Renal pelvis (tissue), 1 donor: Measurements from ENCODE around the gene SORL1-AS1.

Source experiments
- DNase-seq: peaks from one replicate; pipeline ENCODE4 v3.0.0-alpha.2; 2013

The SORL1-AS1 gene

DNA sequence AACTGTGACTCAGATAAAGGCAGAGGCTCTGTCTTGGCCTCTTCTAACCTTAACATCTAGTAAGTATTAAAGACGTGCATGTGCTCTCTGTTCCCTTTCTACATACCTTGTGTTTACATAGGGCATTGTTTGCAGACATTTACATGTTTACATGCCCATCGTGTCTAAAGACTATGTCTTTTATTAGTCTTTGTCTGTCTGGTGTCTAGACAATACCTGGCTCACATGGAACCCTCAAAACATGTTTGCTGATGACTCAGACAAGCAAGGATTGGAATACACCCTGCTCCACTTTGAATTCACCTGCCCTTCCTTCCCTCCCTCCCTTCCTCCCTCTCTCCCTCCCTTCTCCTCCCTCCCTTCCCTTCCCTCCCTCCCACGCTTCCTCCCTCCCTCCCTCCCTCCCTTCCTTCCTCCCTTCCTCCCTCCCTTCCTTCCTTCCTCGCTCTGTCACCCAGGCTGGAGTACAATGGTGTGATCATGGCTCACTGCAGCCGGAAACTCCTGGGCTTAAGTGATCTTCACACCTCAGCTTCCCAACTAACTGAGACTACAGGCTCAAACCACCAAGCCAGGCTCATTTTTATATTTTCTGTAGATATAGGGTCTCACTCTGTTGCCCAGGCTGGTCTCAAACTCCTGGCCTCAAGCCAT is 23.7 kb upstream of the SORL1-AS1 start:
- DNase-seq: no peak

DNA sequence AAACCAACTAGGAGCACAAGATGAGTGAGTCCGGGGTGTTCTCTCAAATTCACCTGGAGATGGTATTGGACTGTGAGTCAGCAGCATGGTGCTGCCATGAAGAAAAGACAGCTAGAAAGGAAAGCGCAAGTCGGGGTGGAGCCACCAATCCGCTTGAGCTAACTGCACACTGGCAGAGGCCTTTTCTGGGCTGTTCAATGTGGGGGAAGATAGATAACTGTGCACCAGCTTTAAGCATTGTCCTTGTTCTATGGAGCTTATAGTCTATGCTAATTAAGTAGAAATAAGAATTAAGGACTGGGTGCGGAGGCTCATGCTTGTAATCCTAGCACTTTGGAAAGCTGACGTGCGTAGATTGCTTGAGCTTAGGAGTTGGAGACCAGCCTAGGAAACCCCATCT is 21.9 kb upstream of the SORL1-AS1 start:
- no peak for DNase-seq

DNA sequence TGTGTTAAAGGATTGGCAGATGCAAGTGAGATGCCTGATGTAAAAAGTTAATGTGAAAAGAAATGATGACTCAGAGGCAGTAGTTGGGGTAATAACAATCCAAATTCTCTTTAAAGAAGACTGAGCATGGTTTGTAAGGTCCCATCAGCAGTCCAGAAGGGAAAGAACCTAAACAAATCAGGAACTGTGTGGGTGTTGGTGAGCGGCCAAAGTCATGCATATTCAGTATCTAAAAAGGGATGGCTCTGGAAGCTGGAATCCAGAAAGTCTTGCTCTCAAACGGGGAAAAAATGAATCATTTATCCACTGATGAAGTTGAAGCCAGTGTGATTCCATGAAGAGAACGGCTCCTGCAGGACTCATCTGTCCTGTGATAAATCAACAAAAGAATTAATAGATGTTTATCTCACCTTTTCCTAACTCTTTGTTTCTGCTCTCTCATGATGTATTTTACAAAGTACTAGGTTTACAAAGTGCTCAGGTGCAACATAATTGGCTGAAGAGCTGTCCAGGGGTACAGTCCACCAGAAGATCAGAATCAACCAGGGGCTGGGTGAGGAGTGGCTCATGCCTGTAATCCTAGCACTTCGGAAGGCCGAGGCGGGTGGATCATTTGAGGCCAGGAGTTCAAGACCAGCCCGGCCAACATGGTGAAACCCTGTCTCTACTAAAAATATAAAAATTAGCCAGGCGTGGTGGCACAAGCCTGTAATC is 20.5 kb upstream of the SORL1-AS1 start:
- DNase-seq: no peak

DNA sequence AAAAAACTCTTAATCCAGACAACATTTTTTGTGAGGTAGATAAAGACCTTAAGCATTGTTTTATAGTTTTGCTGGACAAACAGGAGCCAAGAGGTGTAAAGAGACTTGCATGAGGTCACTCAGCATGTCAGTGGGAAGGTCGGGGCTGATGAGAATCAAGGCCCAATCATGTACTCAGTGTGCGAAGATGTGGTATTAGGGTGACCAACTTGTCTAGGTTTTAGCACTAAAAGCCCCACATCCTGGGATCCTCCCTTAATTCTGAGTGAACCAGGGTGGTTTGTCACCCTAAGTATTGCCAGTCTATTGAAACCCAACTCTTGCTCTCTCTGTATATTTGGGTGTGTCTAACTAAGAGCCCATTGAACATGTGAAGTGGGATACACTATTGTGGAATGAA is 19.5 kb upstream of the SORL1-AS1 start:
- no peak for DNase-seq

DNA sequence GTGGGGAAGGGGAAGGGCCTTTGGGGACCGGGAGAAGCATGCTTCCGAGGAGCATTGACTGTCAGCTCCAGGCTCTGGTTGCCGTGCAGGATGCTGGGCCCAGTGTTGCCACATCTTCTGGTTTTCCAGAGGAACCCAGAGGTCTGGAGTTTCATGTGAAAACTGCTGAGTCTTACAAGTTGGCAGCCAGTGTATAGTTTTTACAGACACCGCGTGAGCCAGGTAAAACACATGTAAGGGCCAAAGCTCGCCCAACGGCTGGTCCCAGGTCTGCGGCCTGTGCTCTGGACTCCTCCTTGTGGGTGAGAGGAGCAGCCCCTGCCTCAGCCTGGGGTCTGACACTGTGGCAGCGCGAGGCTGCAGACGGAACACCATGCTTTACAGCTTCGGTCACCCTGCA is 18.4 kb upstream of the SORL1-AS1 start:
- no peak for DNase-seq

DNA sequence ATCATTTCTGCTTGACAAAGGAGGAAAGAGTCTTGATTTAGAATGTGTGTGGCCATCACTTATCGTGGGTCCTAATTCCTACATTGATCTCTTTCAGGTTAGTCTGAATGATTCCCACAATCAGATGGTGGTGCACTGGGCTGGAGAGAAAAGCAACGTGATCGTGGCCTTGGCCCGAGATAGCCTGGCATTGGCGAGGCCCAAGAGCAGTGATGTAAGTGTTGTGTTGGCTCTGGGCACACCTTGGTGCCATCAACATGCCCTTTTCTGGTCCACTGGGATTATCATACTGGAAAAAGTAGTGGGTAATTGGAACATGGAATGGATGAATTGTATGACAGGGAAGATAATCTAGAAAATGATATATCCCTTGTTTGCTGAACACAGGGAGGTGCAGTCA is 17.1 kb upstream of the SORL1-AS1 start:
- no peak for DNase-seq

DNA sequence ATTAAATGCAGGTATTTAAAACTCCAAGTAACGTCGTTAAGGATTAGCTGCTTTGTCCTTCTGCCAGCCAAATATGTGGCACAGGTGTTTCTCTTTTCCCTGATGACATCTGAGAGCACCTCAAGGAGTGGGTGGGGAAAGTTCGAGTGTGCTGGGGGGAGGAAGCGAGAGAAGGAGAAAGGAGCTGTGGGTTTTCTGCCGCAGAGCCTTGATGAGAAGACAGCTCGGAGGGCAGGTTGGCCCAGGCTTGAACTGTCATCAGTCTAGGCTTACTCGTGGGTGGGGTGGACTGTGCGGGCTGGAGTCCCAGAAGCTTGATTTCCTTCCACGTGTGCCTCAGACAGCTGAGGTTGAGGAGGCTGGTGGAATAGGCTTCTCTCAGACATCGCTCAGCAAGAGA is 15.2 kb upstream of the SORL1-AS1 start:
- no peak for DNase-seq

DNA sequence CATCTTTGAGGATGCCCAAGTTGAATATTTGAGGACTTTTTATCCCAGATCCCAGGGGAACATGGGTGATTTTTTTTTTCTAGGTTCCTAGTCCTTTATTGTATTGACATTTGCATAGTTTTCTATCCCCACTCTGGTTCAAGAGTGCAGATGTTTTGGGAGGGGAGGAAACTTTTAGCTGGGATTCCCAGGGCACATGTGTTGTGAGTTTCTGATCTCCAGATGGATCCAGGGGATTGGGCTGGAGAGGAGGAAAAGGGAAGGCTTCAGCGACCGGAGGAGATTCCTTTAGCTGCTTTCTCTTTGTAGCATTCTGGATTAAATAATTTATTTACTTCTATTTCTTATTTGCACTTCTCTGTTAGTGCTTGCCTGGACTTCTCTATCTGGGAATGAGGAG is 14.7 kb upstream of the SORL1-AS1 start:
- DNase-seq: no peak

DNA sequence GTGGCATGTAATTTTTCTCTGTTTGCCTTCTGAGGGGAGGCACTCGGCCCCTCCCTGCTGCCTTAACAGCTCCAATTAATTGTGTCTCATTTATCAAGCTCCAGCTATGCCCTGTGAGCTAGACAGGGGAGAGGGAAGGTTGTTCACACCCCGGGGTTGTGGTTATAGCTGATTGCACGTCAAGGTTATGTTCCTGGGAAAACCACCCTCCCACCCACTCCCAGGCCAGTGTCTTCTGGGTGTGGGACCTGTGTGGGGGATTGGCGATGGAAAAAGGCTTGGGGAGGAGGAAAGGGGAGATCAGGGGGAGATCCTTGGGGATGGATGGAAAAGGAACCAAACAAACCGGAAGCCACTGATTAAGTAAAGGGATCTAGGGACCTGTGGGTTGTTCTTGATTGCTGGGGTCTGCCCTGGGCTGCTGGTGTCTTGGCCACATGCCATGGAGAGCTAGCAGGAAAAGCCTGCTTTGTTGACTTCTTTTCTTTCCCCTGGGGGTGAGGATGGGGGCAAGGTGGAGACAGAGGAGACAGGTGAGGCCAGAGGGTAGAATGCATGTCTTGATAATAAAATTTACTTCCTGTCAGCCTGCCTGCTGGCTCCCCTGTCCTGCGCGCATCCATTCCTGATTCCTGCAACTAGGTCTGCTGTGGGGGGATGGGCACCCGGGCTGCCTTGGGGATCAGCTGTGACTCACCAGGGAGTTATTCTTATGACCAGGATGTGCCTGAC is 13.5 kb upstream of the SORL1-AS1 start:
- peak; percentile 83 for DNase-seq

DNA sequence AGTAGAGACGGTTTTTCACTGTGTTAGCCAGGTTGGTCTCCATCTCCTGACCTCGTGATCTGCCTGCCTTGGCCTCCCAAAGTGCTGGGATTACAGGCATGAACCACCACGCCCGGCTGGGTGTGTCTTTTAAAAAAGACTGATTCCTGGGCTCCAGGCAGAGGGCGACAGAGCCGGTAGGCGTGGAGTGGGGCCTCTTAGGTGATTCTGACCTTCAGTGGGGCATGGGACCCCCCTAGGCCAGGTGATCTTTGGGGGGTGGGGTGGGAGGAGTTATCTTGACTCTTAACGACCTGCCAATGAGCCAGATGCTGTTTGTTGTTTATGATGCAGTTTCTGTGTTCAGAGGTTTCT is 12.9 kb upstream of the SORL1-AS1 start:
- DNase-seq: no peak

DNA sequence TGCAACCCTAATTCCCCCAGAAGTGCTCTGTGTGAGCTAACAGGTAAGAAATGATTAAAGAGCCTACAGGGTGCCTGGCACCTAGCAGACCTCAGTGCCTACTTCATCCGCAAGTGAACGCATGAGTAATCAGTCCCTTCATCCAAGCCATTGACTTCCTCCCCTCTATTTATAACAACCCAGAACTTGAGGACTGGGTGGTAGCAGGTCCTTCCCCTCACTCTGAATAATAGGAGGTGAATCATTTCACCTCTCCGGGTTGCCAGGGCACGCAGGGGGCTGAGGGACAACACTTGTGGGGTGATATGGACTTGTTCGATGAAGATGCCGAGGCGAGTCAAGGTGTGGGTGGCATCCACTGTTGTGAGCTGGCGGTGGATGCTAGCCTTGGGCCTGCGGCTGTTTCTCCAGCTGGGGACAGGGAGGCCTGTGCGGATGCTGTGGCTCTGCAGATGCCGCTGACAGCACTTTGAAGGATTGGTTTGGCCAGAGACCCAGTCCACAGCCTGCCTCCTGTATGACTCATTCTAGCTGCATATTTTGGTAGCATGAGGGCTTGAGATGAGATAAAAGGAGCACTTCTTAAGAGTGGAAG is 11.7 kb upstream of the SORL1-AS1 start:
- no peak for DNase-seq

DNA sequence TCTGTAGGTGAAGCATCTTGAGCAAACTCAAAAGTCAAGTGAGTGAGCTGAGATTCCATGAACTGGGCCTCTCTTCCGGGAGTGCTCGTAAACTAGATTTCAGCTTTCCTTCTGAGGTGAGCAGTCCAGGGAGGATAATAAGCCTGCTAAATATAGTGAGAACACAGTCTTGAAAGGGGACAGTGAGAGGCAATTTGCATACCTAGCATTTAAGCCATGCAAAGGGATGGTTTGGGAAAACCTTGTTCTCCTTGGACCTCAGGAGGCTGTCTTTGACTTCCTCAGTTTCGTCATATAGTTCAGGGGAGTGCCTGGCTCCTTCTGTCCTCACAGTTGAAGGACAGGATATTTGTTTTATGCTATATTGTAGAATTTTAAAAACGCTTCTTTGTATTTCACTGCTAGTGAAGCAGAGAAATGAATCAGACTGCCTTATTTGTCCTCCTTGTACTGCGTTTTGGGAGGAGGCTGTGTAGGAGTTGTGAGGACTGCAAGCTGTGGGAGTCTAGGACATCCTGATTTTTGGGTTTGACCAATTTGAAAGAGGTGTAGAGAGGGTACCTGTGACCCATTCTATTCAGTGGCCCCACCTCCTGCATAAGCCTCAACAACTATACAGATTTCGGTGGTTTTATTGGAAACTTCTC is 11.0 kb upstream of the SORL1-AS1 start:
- no peak for DNase-seq

DNA sequence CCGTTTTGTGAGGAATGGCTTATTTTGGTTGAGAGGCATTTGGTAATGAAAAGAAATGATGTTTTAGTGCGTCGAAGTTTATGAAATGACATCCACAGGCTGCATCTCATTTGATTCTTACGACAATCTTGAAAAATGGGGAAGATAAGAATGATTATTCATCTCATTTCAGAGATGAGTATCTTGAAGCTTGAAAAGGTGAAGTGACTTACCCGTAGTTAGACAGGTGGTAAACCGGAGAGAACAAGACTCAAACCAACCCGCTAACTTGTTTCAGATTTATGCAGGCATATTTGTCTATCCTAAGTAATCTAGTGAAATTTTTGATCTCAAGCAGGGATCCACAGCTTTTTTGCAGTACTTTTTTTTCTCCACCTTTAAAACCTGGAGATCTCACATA is 9.1 kb upstream of the SORL1-AS1 start:
- DNase-seq: no peak

DNA sequence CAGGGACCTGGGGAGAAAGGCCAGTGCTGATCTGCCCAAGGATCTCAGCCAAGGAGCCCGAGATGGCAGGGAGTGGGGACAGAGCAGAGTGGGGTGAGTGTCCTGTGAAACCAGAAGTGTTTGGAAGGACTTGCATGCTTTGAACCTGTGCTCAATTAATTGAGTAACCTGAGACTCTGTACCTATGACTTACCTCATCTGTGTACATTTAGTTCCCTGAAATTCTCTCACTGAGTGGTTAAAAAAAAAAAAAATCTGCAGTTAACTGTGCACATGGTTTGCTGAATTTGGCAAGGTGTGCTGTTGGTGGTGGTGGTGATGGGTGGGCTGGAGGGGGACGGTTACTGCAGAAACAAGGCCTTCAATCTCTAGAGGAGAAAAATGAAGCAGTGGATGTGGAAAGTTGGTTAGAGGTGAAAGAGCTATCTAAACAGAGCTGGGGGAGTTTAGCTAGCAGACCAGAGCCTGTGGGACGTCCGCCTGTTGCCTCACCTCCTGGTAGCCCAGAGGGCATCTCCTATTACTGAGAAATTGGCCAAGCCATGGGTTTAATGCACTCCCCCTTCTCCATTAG is 8.3 kb upstream of the SORL1-AS1 start:
- DNase-seq: no peak

DNA sequence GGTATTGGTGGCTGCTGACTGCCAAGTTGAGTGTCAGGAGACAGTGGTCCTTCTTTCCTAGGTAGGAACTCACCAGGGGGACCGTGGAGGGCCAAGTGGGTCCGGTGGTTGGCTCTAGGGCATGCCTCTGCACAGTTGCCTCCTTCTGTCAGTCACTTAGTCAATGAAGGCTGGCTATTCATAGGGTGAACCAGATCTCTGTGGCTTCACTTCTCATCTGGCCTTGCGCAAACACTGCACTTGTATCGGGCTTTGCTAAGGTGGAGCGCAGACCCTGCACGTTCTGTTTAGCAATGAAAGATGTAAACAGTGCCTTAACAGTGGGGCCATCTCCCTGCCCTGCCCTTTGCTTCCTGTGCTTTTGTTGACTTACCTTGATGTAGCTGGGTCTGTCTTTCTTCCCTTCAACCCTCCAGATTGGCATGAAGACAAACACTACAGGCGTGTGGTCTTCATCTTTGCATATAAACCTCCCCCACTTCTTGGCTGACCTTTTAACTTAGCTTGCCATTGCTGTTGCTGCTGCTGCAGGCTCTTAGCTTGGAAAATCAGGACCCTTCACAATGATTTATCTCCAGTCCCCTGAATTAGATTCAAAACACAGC is 6.7 kb upstream of the SORL1-AS1 start:
- no peak for DNase-seq

DNA sequence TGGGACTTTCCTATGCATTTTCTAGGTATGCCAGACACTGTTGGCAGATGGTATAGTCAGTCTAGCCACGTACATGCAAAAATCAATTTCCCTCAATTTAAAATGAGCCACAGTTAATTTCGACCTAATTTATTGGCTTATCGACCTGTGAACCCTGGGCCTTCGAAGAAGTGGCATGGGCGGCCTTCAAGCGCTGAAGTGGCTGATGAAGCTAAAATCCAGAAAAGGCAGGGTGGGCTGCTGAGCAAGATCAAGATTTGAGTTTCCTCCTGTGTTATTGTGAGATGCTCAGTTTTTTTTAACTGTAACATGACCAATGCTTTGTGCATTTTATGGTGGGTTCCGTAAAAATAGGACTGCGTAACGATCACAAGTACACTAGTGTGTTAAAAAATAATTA is 5.8 kb upstream of the SORL1-AS1 start:
- DNase-seq: no peak

DNA sequence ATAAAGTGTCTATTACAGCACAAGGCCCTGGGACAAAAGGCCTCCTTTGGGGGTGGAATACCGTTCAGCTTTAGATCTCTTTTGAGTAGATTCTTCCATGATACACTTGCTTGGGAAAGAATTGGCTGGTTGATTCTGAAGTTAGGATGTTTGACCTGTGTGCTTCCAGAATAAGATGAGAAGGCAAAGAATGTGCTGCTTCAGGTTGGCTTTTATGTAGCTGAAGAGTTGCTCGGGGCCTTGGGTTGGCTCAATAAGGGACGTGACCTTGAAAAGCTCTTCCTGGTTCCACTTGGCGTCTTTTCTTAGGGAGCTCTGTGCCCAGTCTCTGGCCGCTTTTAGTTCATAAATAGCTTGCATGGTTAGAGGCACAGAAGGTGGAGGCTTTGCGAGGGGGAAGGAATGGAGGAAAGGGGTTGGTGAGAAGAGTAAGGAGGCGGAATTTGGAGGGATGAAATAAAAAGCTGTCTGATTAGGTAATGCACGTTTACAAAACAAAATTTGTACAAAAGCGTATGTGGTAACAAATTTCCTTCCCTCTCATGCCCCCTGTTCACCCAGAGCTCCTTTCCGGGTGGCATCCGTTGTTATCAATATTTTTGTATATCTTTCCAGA is 4.2 kb upstream of the SORL1-AS1 start:
- DNase-seq: no peak

DNA sequence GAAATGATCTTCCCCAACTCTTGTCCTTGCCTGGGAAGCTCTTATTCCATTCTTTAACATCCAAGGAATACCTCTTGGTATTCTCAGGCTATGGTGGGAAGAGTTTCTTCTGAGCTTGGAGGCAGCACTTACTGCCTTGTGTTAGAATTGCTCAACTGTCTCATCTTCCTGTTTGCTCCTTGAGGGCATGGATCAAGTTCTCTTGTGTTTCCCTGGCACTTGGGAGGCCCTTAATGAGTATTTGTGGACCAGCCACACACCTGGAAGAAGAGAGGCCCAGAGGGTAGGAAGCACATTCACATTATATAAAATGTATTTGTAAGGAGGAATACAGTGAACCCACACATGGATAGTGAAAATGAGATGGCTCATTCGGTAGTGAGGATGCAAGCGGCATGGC is 3.4 kb upstream of the SORL1-AS1 start:
- no peak for DNase-seq

DNA sequence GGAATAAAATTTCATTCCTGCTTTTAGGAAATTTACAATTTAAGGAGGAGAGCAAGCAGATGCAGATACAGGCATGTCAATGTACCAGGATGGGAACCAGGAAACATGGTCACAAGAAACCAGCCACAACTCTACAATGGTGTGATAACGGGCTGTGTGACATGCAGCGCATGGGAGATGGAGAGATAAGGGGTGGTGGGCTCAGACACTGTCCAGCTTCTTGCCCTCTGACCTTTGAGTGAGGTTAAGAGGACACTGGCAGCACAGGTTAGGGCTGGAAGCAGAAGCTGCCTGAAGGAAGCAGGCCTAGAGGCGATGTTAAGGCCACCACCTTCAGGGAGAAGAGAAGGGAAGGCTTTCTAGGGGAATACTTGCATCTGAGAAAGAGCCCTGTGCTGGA is 2.3 kb upstream of the SORL1-AS1 start:
- no peak for DNase-seq

DNA sequence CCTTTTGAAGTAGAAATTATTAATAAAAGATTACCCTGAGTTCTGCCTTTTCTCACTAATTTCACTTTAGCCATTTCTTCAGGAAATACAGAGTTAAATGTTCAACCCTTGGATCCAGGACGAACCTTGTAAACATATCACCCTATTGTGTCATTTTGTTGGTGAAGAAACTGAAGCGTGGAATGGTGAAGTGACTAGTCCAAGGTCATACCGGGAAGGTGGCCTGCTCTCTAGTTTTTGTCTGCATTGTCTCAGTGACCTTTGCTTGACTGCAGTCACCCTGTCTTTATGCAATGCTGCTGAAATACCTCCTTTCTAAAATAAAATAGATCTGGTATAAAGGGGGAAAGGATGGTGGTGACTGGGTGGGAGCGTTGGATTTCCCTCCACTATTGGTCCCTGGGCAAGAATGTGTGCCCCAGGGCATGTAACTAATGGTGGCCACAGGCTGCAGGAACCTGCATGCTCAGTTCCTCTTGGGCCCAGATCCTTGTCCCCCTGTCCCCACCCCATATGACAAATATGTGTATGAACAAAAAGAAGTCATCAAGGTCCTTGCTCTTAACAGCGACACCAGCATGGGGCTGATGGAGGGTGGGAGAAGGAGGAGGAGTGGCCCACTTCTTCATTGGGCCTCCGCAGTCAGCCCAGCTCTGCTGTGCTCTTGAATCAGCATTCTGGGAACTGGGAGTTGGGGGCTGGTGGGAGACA is 977 bp upstream of the SORL1-AS1 start:
- DNase-seq: no peak
